NCI-H2196 treated with DMSO at 0.1 percent for 48 hours (cell line): ENCODE results near the gene C20orf204.

Source experiments
- DNase-seq: peaks from one replicate; lab custom pipeline; 2025; ENCODE audit not compliant: unreplicated experiment; lab: John Stamatoyannopoulos, UW

The C20orf204 gene

DNA sequence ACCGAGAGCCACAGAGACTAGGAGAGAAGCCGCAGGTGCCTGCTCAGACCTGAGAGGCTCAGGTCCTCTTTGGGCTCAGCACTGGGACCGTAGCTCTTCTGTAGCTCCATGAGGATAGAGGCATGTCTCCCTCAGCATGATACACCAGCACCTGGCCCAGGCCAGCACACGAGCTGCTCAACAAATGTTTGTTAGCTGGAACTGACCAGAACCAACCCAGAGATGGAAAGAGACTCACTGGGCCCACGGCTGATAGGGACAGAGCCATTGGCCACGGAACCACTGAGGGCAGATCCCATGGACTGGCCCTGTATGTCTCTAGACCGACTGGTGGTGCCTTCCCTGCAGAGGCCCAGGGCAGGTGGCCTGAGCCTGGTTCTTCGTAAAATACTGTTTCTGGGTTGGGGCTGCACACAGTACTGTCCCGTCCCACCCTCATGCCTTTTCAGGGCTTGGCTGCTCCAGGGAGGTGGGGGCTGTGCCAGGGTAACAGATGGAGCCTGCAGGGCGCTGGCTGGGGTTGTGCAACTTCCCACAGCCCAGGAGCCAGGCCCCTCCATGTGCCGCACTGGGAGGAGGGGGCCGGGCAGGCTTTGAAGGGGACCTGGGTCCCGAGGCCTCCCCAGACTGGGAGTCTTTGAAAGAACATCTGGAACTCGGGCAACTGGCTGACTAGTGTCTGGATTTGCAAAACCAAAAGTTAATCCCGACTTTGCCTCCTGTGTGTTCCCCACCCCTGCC lies 5.2 kb downstream of the C20orf204 start:
- DNase-seq: no peak

DNA sequence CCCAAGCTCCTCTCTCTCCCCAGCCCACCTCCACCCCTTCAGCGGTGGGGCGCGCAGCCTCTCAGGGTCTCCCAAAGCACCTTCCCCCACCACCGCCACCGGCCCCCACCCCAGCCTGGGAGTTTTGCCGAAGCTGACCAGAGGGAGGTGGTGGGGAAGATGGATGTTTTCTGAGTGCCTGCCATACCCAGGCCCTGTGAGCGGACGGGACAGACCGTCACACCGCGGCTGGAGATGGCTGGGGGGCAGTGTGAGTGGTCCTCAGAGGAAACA lies 5.7 kb downstream of the C20orf204 start:
- no peak for DNase-seq

DNA sequence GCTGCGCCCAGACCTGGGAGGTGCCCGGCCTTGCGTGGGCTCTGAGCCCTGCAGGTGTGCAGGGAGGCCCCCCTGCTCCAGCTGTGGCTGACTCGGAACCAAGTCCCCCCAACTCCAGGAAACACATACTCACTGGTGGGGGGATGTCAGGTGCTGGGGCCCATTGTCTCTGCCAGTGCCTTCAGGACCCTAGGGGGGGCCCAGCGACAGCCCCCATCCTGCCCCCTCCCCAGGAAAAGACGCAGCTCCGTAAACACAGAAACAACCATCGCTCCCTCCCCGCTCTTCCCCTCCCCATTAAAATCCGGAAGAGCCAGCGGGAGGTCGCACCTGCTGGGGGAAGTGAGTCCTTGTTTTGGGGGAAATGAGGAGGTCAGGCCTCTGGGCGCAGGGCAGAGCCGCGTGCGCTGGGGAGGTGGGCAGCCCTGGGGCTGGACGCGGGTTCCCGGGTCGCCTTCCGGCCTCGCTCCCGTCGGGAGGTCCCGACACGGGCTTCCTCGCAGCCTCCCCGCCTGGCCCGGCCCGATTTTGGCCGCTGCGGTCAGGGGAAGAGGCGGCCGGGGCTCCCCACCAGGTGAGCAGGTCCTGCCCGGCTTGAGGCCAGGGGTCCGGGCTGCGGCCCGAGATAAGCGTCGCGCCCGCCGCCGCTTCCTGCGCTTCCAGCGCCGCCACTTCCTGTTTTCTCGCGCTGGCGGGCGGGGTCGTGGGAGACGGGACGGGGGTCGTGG lies 6.2 kb downstream of the C20orf204 start:
- DNase-seq: no peak

DNA sequence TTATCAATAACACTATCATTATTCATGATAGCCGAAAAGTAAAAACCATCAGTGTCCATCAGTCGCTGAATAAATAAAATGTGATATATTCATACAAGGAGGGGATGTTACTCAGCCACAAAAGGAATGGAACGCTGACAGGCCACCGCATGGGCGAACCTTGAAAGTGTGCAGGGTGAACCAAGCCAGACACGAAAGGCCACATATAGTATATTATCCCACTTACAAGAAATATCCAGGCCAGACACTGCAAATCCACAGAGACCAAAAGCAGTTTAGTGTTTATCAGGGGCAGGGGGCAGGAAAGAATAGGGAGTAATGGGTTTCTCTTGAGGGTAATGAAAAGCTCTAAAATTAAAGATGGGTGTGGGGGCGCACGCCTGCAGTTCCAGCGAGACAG lies 7.8 kb downstream of the C20orf204 start:
- DNase-seq: no peak

DNA sequence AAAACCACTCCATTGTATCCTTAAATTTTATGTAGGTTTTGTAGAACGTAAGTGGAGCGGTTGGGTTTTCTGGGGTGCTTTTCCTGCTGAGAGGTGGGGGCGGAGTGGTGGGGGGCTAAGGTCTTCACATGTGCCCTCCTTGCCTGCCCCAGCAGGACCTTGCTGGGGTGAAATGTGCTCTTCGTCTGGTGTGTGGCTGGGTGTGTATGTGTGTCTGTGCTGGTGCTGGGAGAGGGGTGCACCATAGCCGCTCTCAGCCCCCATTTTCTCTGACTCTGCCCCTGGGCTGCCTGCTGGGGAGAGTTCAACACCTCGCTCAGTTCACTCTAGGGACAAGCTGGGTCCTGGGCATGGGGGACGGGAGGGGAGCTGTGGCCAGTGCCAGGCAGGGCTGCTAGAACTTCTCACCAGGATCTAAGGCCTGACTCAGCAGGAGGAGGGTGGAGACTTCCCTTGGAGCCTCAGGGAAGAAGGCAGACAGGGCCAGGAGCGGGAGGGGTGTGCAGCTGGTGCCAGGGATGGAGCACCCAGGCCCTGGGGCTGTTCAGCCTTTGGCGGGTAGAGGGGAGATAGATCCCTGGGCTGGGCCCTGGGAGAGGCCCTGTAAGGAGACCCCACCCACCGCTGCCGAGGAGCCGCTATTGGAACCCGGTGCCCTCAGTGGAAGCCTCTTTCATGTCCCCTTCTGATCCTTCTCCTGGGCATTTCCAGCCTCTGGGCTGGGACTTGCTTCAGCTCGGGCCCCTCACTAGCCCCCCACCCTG lies 8.7 kb downstream of the C20orf204 start:
- DNase-seq: no peak

- DNase-seq: no peak
These were observed 9.5 kb downstream of the C20orf204 start for GRCh38 chr20:64045346-64046011.

DNA sequence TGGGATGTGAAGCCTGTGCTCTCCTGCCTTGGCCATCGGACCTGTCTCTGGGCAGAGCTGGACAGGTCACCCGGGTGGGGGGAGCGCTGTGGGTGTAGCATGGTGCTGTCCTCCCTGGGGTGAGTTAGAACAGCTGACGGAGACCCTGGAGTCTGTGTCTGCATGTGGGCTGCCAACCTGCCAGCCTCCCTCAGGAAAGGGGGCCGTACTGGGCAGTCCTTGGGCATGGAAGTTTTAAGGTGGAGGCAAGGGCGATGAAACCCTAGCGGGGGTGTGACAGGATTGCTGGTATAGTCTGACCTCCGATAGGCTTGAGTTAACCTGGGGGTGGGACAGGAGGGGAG lies 11.0 kb downstream of the C20orf204 start:
- no peak for DNase-seq

DNA sequence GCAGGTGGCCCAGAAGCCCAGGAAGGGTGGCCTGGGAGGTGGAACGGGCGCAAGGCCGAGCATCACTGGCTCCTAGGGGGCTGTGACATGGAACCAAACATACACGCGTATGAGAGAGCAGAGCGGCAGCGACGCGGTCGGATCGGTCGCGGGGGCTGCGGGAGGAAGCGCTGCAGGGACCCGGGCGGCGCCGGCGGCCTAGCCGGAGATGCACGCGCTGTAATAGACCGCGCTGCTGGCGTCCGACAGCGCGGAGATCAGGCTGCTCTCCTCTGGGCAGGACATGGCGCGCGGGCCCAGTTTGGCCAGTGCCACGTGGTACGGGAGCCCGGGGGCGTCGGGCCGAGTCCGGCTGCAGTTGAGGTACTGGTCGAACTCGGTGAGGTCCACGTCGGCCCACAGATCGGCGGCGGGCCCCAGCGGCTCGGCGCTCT lies 12.0 kb downstream of the C20orf204 start:
- no peak for DNase-seq

DNA sequence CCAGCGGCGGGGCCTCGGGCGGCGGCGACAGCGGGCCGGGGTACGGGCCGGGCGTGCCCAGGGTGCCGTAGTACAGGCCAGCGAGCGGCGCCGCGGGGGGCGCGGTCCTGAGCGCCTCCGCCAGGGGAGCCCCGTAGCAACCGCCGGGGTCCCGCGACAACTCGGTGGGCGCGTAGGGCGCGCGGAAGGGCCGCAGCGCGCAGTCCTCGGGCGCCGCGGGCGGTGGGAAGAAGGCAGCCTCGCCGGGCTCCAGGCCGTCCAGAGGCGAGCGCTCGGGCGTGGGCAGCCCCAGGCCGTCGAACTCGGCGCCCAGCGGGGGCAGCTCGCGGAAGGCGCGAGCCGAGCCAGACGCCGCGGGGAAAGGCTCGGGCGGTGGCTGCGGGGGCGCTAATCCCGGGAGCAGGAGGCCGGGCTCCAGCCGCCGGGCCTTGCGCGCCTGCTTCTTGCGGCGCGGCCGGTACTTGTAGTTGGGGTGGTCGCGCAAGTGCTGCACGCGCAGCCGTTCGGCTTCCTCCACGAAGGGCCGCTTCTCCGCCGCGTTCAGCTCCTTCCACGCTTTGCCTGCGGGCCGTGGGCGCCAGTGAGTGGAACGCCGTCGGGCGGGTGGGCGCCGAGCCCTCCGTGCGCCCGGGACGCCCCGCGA lies 12.5 kb downstream of the C20orf204 start:
- DNase-seq: no peak

DNA sequence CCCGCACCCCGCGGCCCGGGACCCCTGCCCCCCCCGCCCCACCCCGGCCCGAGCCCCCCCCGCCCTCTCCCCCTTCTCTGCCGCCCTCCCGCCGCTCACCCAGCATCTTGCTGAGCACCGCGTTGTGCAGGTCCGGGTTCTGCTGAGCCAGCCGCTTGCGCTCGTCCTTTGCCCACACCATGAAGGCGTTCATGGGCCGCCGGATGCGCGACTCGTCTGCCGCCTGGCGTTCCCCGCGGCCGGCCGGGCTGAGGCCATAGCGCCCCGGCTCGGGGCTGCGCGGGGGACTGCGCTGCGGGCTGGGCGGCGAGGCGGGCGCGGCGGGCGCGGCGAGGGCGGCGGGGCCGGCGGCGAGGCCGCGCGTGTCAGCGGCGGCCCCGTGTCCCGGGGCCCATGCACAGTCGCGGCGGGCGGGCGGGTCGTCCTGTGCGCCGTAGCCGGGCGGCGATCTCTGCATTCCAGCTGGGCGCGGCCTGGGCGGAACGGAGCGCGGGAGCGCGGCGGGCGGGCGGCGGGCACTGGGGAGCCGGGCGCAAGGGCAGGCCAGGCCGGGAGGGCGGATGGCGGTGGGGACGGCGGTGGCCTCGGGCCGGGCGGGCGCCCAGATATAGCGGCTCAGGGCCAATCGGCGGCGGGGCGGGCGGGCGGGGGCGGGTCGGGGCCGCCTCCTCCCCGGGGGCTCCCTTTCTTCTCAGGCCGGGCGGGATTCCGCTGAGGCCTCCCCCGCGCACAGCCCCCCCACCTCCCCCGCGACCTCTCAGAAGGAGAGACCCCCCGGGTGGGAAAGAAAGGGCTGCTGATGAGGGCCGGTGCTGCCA lies 13.3 kb downstream of the C20orf204 start, which contains the start of gene SOX18:
Gene SOX18, minus strand, starts transcription at position 580 of the 818 bp plus-strand sequence. Its CDS starts 123 bp downstream, at position 457.
- no peak for DNase-seq

- no peak for DNase-seq
These were observed 13.9 kb downstream of the C20orf204 start for GRCh38 chr20:64049878-64050260.

- DNase-seq: no peak
These were observed 14.5 kb downstream of the C20orf204 start for GRCh38 chr20:64050261-64051032.

DNA sequence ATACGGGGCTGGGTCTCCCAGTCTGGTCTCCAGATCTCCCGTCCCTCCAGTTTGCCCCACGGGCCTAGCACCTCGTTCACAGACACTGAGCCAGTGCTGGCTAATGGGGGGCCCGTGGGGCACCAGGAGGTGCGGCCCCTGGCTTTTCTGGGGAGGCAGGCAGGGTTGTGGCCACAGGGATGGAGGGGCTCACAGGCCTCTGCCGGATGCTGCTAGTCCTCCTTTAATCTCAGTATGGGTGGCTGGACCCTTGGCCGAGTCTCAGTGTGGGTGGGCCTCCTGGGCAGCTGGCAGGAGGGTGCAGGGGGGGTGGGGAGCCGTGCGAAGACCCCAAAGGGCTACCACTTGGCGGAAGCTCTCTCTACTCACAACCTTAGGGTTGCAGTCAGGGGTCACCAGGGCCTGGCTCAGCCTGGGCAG lies 15.1 kb downstream of the C20orf204 start:
- no peak for DNase-seq

DNA sequence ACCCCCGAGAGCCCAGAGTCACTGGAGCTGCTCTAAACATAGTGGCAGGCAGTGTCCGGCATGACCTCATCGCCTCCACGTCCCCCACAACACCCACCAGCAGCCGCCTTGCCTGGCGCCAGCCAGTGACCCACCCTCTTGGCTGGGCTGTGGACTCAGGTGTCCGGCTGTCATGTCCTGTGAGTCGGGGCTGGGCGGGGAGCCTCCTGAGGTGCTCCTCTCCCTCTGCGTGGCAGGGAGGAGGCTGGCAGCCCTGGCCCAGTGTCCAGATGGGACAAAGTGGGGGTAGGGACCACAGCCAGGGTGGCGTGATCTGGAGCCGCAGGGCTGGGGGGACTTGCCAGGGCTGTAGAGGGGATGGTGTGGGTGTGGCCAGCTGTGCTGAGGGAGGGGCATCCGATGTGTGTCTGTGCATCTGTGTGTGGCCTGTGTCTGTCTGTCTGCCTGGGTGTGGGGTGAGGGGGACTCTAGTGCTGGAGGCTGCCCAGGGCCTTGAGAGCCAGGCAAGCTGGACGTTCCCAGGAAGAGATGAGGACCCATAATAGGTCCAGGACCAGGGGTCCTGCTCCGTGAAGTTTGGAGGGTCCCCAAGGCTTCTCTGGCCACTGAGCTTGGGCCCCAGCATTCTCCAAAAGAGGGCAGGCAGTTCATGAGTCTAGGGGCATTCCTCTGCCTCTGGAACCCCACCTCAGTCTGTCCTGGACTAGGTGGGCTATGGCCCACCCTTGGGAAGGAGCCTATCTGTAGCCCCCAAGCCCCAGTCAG lies 15.8 kb downstream of the C20orf204 start:
- no peak for DNase-seq

DNA sequence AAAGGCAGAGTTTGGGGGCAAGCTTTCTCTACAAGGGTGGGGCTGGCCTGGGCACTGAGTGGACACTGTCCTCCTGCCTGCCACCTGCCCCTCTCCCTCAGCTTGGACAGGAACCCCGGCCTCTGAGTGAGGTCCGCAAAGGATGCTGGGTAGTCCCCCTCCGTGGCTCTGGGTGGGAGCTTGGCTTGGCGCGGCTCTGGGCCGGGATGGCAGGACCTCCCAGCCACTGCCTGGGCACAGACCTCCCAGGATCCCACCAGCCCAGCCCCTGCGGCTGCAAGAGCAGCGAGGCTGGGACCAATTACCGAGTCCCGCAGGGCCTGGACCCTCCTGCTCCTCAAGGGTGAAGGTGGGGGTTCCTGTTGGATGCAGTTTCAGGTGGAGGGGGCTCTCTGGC lies 16.3 kb downstream of the C20orf204 start:
- DNase-seq: no peak

- DNase-seq: no peak
These were observed 17.2 kb downstream of the C20orf204 start for GRCh38 chr20:64052987-64053840.

DNA sequence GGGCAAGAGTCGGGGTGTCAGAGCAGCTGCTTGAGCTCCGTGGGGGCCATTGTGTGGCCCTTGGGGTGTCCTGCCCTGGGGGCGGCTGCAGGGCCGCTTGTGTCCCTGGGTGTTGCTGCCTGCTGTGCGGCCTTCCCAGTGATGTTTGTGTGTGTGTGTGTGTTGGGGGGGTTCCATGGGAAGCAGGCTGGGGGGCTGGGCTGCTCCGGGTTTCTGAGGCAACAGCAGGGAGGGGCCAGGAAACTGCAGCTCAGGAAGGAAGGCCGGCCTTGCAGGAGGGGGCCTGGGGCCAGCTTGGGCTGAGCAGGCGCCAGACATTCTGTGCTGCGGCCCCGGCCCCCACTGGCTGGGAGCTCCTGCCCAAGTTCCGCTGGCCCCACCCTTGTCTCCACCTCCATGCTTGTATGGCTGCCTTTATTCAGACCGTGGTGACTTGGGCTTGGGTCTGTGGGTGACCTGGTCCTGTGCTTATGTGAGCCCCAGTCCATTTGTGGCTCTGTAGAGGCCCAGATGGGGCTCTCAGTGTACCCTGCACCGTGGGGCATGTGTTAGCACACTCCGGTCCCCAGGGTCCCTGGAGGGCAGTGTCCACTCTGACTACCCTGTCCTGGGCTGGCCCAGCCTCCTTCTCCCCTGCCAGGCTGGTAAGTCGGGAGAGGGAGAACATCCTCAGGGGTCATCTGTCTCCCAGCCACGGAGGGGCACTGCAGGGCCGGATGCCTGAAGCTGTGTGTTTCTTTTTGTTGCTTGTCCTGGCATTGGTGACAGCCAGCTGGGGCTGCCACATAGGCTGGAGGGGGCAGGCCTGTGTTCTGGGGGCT lies 18.1 kb downstream of the C20orf204 start:
- no peak for DNase-seq
